Activated CD8-positive, alpha-beta T cell treated with anti-CD3 and anti-CD28 coated beads for 36 hours (primary cell): ENCODE results near the gene LARGE1. TPM values are rescaled to one million over a fixed set of nuclear protein-coding genes. Genes with fewer than 3 reads are reported as not detected.
"Not testable (repeated sequence)": the region's sequence is repeated elsewhere in the genome, so short reads cannot be mapped to it uniquely, and the experiment has no call there.

Source experiments
- ATAC-seq: fragments of 200-7000 bp; cut with Tn5 transposase; one replicate; pipeline ENCODE4 v1.10.0; 2021; ENCODE audit warnings: mild to moderate bottlenecking, moderate library complexity
- CTCF ChIA-PET: fragments of 350-600 bp; sonication (Branson Sonifier 250); formaldehyde crosslinking; loops from one replicate; lab custom pipeline; 2021; ENCODE audit warnings: antibody characterized with exemption; lab: Charles Lee
- POLR2A ChIA-PET: fragments of 350-600 bp; sonication (Branson Sonifier 250); formaldehyde crosslinking; loops from one replicate; lab custom pipeline; 2021; ENCODE audit warnings: antibody characterized with exemption; lab: Charles Lee
- DNase-seq: peaks from one replicate; pipeline ENCODE4 v3.0.0-alpha.2; 2020
- H3K27ac Mint-ChIP-seq: one replicate; pipeline ENCODE4 v1.8.0; 2021; ENCODE audit warnings: mild to moderate bottlenecking, mixed read lengths
- H3K27me3 Mint-ChIP-seq: one replicate; pipeline ENCODE4 v1.8.0; 2021; ENCODE audit warnings: mixed read lengths
- H3K36me3 Mint-ChIP-seq: one replicate; pipeline ENCODE4 v1.8.0; 2021; ENCODE audit warnings: low read depth, mixed read lengths
- H3K4me1 Mint-ChIP-seq: one replicate; pipeline ENCODE4 v1.8.0; 2021; ENCODE audit warnings: low read depth, mixed read lengths
- H3K4me3 Mint-ChIP-seq: one replicate; pipeline ENCODE4 v1.8.0; 2021; ENCODE audit warnings: mild to moderate bottlenecking, moderate library complexity, mixed read lengths
- H3K9me3 Mint-ChIP-seq: one replicate; pipeline ENCODE4 v1.8.0; 2021; ENCODE audit warnings: mixed read lengths
- CTCF ChIP-seq: fragments of 200-600 bp; IDR thresholded peaks from one replicate; pipeline ENCODE4 v1.8.0; 2022; ENCODE audit warnings: antibody characterized with exemption, mild to moderate bottlenecking
- intact Hi-C: fragments of 100-400 bp; cut with micrococcal nuclease; formaldehyde crosslinking; loops from one replicate; pipeline ENCODE4 v1.10.0; 2022
- total RNA-seq, 2 experiments: library from RNA; stranded (reverse); gene quantifications; one replicate each; pipeline ENCODE4 v1.2.3, GENCODE V29; 2021

Gene LARGE1
- total RNA-seq, 2 experiments from 2014 or later: 0.31 to 0.32 TPM

- no peak overlapping the region for H3K27ac Mint-ChIP-seq
- no peak overlapping the region for H3K4me3 Mint-ChIP-seq
- intact Hi-C loops: no loop called here
- DNase-seq (no peak), ATAC-seq (no peak)
- H3K36me3 Mint-ChIP-seq: no peaks in the 10 kb centered on the region
- no peaks in the 10 kb centered on the region for H3K4me1 Mint-ChIP-seq
- ChIA-PET CTCF (no interaction called here), POLR2A (no interaction called here)
- no peaks in the 10 kb centered on the region for H3K27me3 Mint-ChIP-seq
- TF ChIP-seq CTCF: no peak
- peaks cover 12% of the 10 kb centered on the region for H3K9me3 Mint-ChIP-seq
Measured at GRCh38 chr22:33379836-33380235, 540.4 kb downstream of the LARGE1 start.

- ChIA-PET POLR2A (no interaction called here), CTCF (no interaction called here)
- no peak for TF ChIP-seq CTCF
- ATAC-seq: no peak
- no peak for DNase-seq
- Mint-ChIP-seq H3K9me3 (peaks cover 3% of the 10 kb centered on the region), H3K27me3 (peaks cover 1% of the 10 kb centered on the region), H3K27ac (no peak overlapping the region), H3K36me3 (no peaks in the 10 kb centered on the region), H3K4me3 (no peak overlapping the region), H3K4me1 (no peaks in the 10 kb centered on the region)
- intact Hi-C loops: no loop called here
Measured at GRCh38 chr22:33372875-33373274, 547.4 kb downstream of the LARGE1 start.

DNA sequence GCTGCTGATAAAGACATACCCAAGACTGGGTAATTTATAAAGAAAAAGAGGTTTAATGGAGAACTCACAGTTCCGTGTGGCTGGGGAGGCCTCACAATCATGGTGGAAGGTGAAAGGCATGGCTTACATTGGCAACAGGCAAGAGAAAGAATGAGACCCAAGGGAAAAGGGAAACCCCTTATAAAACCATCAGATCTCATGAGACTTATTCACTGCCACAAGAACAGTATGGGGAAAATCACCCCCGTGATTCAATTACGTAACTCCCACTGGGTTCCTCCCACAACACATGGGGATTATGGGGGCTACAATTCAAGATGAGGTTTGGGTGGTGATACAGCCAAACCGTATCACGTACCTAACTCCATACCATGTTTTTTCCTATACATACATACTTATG lies 557.0 kb downstream of the LARGE1 start:
- H3K36me3 Mint-ChIP-seq, H3K4me1 Mint-ChIP-seq, POLR2A ChIA-PET, H3K9me3 Mint-ChIP-seq, ATAC-seq, CTCF ChIA-PET, H3K27ac Mint-ChIP-seq, DNase-seq, H3K27me3 Mint-ChIP-seq, intact Hi-C loops, H3K4me3 Mint-ChIP-seq: not testable (repeated sequence)

- Mint-ChIP-seq H3K27me3 (no peaks in the 10 kb centered on the region), H3K4me1 (no peaks in the 10 kb centered on the region), H3K4me3 (no peak overlapping the region), H3K27ac (no peak overlapping the region), H3K9me3 (peaks cover 1% of the 10 kb centered on the region), H3K36me3 (no peaks in the 10 kb centered on the region)
- no peak for TF ChIP-seq CTCF
- no peak for DNase-seq
- intact Hi-C loops: no loop called here
- ATAC-seq: no peak
- POLR2A ChIA-PET: no interaction called here
- CTCF ChIA-PET: no interaction called here
Measured at GRCh38 chr22:33362702-33363101, 557.6 kb downstream of the LARGE1 start.

- ATAC-seq (no peak), DNase-seq (no peak)
- intact Hi-C loops: no loop called here
- TF ChIP-seq CTCF: no peak
- H3K27ac Mint-ChIP-seq: no peak overlapping the region
- no peaks in the 10 kb centered on the region for H3K4me1 Mint-ChIP-seq
- no peaks in the 10 kb centered on the region for H3K27me3 Mint-ChIP-seq
- POLR2A ChIA-PET: no interaction called here
- H3K9me3 Mint-ChIP-seq: peaks cover 1% of the 10 kb centered on the region
- no peaks in the 10 kb centered on the region for H3K36me3 Mint-ChIP-seq
- CTCF ChIA-PET: no interaction called here
- no peak overlapping the region for H3K4me3 Mint-ChIP-seq
Measured at GRCh38 chr22:33361581-33361980, 558.7 kb downstream of the LARGE1 start.

DNA sequence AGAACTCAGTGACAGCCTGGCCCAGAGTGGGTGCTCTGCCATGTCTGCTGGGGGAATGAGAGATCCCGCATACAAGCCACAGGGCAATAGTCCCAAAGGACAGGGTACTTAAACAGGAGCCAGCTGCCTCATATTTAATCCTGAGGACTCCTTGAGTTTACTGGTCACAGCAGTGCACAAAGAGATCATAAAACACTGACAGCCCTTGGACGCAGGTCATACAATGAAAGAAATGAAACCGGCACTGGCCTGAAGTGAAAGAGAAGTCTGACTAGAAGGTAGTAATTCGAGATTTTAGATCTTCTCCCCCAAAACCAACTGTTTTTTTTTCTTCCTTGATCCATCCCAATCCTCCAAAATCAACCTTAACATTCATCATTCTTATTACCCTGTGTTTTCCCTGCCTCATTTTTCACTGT lies 562.3 kb downstream of the LARGE1 start:
- Mint-ChIP-seq H3K4me3 (no peak overlapping the region), H3K9me3 (no peaks in the 10 kb centered on the region), H3K4me1 (no peaks in the 10 kb centered on the region), H3K27ac (no peak overlapping the region), H3K27me3 (no peaks in the 10 kb centered on the region), H3K36me3 (no peaks in the 10 kb centered on the region)
- no peak for ATAC-seq
- no peak for DNase-seq
- ChIA-PET CTCF (no interaction called here), POLR2A (no interaction called here)
- no peak for TF ChIP-seq CTCF
- intact Hi-C loops: no loop called here
